HepG2 (cell line): Measurements from ENCODE around the gene NT5C. TPM values are rescaled to one million over a fixed set of nuclear protein-coding genes. Genes with fewer than 3 reads are reported as not detected.

Source experiments
- ADNP ChIP-seq: sonication (generic); formaldehyde crosslinking; IDR thresholded peaks from 2 replicates; pipeline ENCODE4 v1.4.0; 2020; ENCODE audit warnings: missing genetic modification reagents
- AHDC1 ChIP-seq: sonication (generic); formaldehyde crosslinking; IDR thresholded peaks from 2 replicates; pipeline ENCODE4 v1.5.1; 2020; ENCODE audit warnings: mild to moderate bottlenecking, missing genetic modification reagents, borderline replicate concordance
- ATF6 ChIP-seq: sonication (generic); formaldehyde crosslinking; conservative IDR thresholded peaks from 2 replicates; pipeline ENCODE4 v1.4.0; 2020; ENCODE audit warnings: missing genetic modification reagents
- CBX1 ChIP-seq: IDR thresholded peaks from one replicate; pipeline ENCODE4 v1.6.1; 2016; ENCODE audit warnings: antibody characterized with exemption, low read depth
- GZF1 ChIP-seq: sonication (generic); formaldehyde crosslinking; IDR thresholded peaks from 2 replicates; pipeline ENCODE4 v1.5.1; 2020; ENCODE audit warnings: mild to moderate bottlenecking, missing genetic modification reagents
- PHF20 ChIP-seq: sonication (generic); formaldehyde crosslinking; IDR thresholded peaks from 2 replicates; pipeline ENCODE4 v1.5.0; 2020; ENCODE audit warnings: mild to moderate bottlenecking, missing genetic modification reagents
- RFXAP ChIP-seq: sonication (generic); formaldehyde crosslinking; IDR thresholded peaks from 2 replicates; pipeline ENCODE4 v1.4.0; 2020; ENCODE audit warnings: missing genetic modification reagents, borderline replicate concordance
- RORA ChIP-seq: sonication (generic); formaldehyde crosslinking; IDR thresholded peaks from 2 replicates; pipeline ENCODE4 v1.5.0; 2020; ENCODE audit warnings: mild to moderate bottlenecking, missing genetic modification reagents, moderate library complexity
- SNAPC2 ChIP-seq: sonication (generic); formaldehyde crosslinking; IDR thresholded peaks from 2 replicates; pipeline ENCODE4 v1.8.1; 2022; ENCODE audit warnings: mild to moderate bottlenecking, missing genetic modification reagents
- SOX6 ChIP-seq, 2 experiments: fragments of 450-650 bp in 1 of 2; sonication (generic) in 1 of 2; formaldehyde crosslinking in 1 of 2; IDR thresholded peaks; 2 replicates each; pipeline versions ENCODE4 v1.4.0 to v1.6.1; 2017 to 2020; ENCODE audit warnings: antibody characterized with exemption in 1 of 2, mild to moderate bottlenecking in 1 of 2, missing genetic modification reagents in 1 of 2
- ZC3H4 ChIP-seq: sonication (generic); formaldehyde crosslinking; IDR thresholded peaks from 2 replicates; pipeline ENCODE4 v1.4.0; 2020; ENCODE audit warnings: missing genetic modification reagents, borderline replicate concordance
- ZKSCAN1 ChIP-seq: fragments of 150-350 bp; IDR thresholded peaks from 2 replicates; pipeline ENCODE4 v1.6.1; 2014; ENCODE audit warnings: low read length
- ZNF253 ChIP-seq: sonication (generic); formaldehyde crosslinking; IDR thresholded peaks from 2 replicates; pipeline ENCODE4 v1.8.0; 2022; ENCODE audit warnings: mild to moderate bottlenecking, missing genetic modification reagents, borderline replicate concordance
- ZNF260 ChIP-seq: sonication (generic); formaldehyde crosslinking; IDR thresholded peaks from 2 replicates; pipeline ENCODE4 v1.4.0; 2020; ENCODE audit warnings: missing genetic modification reagents, low read depth, mild to moderate bottlenecking, borderline replicate concordance
- ZNF34 ChIP-seq: sonication (generic); formaldehyde crosslinking; IDR thresholded peaks from 2 replicates; pipeline ENCODE4 v1.4.0; 2020; ENCODE audit warnings: mild to moderate bottlenecking, missing genetic modification reagents, borderline replicate concordance
- ZNF496 ChIP-seq: sonication (generic); formaldehyde crosslinking; IDR thresholded peaks from 2 replicates; pipeline ENCODE4 v1.8.1; 2023; ENCODE audit warnings: mild to moderate bottlenecking, moderate library complexity, missing genetic modification reagents; ENCODE audit not compliant: insufficient replicate concordance
- ZNF605 ChIP-seq: sonication (generic); formaldehyde crosslinking; IDR thresholded peaks from 2 replicates; pipeline ENCODE4 v1.8.0; 2022; ENCODE audit warnings: mild to moderate bottlenecking, missing genetic modification reagents
- ZNF776 ChIP-seq: sonication (generic); formaldehyde crosslinking; IDR thresholded peaks from 2 replicates; pipeline ENCODE4 v1.4.0; 2020; ENCODE audit warnings: mild to moderate bottlenecking, missing genetic modification reagents
- polyA plus RNA-seq, 8 experiments: library from polyadenylated mRNA; depleted of rRNA in 3 of 8; stranded (reverse) in 7 of 8; unstranded in 1 of 8; fragments of >200 nt; fragmentation: Illumina TruSeq in 4 of 8; extraction: Trizol in 4 of 8; gene quantifications; 2 replicates each; pipeline versions ENCODE4 v1.2.1 to v1.2.3, GENCODE V29; 2011 to 2016; ENCODE audit warnings: low read depth in 4 of 8, missing spikeins in 1 of 8, mixed read lengths in 1 of 8; ENCODE audit not compliant: insufficient read depth in 1 of 8
- total RNA-seq, 5 experiments: library from RNA; depleted of rRNA; stranded (reverse); fragments of >200 nt; fragmentation: Illumina TruSeq; extraction: Trizol; gene quantifications; 2 replicates each; pipeline ENCODE4 v1.2.3, GENCODE V29; 2016; ENCODE audit warnings: low read depth in 1 of 5
- TF ChIP-seq, protein P1 (sequence below): sonication (generic); formaldehyde crosslinking; IDR thresholded peaks from 2 replicates; pipeline ENCODE4 v1.4.0; 2020; ENCODE audit warnings: mild to moderate bottlenecking, missing genetic modification reagents
- TF ChIP-seq, protein P2 (sequence below): sonication (generic); formaldehyde crosslinking; IDR thresholded peaks from 2 replicates; pipeline ENCODE4 v1.4.0; 2020; ENCODE audit warnings: mild to moderate bottlenecking, missing genetic modification reagents

The NT5C gene
- total and polyA plus RNA-seq, 2 of the 13 experiments (the other 11 are each of a cell fraction or from before 2014, with no cell fraction given) = 42.8 to 48.6 TPM

DNA sequence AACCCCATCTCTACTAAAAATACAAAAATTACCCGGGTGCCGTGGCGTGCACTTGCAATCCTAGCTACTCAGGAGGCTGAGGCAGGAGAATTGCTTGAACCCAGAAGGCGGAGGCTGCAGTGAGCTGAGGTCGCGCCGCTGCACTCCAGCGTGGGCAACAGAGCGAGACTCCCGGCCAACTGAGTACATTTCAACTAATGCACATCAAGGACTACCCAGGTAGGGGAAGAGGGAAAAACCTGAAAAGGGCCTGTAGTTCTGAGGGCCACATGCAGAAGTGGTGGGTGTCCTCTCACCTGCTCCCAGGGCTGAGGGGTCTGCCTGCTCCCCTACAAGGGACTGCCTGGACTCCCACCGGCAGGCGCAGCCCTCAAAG, 44.4 kb downstream of the NT5C start (continued):
- TF ChIP-seq AHDC1 (CRISPR knock-in tag) (0 out of 2 replicates have a peak, but pooled peaks have one; percentile 4), ZNF605 (CRISPR knock-in tag) (peak; percentile 57; the same call in 1 of the 2 replicates), SOX6 (IDR thresholded peaks at IDR 0.05) (no peak), SOX6 (CRISPR knock-in tag; IDR thresholded peaks at IDR 0.05) (0 out of 2 replicates have a peak, but pooled peaks have one; percentile 0), ZNF253 (CRISPR knock-in tag) (no peak), ATF6 (CRISPR knock-in tag) (no peak), ZC3H4 (CRISPR knock-in tag) (peak; percentile 41; the same call in 1 of the 2 replicates), ZKSCAN1 (no peak), ZNF776 (CRISPR knock-in tag) (peak; percentile 35; the same call in 1 of the 2 replicates), RFXAP (no peak), RORA (no peak), ADNP (CRISPR knock-in tag) (peak; percentile 52; the same call in 1 of the 2 replicates), SNAPC2 (CRISPR knock-in tag) (no peak), ZNF496 (CRISPR knock-in tag) (no peak), CBX1 (no peak), ZNF260 (CRISPR knock-in tag) (no peak), GZF1 (CRISPR knock-in tag) (peak; percentile 42; the same call in 1 of the 2 replicates), PHF20 (CRISPR knock-in tag) (no peak), ZNF34 (0 out of 2 replicates have a peak, but pooled peaks have one; percentile 12)
- TF ChIP-seq, protein P1, sequence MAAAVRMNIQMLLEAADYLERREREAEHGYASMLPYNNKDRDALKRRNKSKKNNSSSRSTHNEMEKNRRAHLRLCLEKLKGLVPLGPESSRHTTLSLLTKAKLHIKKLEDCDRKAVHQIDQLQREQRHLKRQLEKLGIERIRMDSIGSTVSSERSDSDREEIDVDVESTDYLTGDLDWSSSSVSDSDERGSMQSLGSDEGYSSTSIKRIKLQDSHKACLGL = no peak
- TF ChIP-seq, protein P2, sequence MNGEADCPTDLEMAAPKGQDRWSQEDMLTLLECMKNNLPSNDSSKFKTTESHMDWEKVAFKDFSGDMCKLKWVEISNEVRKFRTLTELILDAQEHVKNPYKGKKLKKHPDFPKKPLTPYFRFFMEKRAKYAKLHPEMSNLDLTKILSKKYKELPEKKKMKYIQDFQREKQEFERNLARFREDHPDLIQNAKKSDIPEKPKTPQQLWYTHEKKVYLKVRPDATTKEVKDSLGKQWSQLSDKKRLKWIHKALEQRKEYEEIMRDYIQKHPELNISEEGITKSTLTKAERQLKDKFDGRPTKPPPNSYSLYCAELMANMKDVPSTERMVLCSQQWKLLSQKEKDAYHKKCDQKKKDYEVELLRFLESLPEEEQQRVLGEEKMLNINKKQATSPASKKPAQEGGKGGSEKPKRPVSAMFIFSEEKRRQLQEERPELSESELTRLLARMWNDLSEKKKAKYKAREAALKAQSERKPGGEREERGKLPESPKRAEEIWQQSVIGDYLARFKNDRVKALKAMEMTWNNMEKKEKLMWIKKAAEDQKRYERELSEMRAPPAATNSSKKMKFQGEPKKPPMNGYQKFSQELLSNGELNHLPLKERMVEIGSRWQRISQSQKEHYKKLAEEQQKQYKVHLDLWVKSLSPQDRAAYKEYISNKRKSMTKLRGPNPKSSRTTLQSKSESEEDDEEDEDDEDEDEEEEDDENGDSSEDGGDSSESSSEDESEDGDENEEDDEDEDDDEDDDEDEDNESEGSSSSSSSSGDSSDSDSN (CRISPR knock-in tag) = no peak
